Loucy (cell line): ENCODE results near the gene MAP3K15.

Experiments
- H2AFZ ChIP-seq: fragments of 200-600 bp; sonication (generic); 2 replicates; pipeline ENCODE4 v1.6.0; 2016; ENCODE audit warnings: antibody characterized with exemption, mild to moderate bottlenecking, low read length, moderate library complexity
- H3F3A ChIP-seq: fragments of 200-600 bp; 2 replicates; pipeline ENCODE4 v1.6.0; 2016; ENCODE audit warnings: antibody characterized with exemption, low read depth, mild to moderate bottlenecking
- H3K27me3 ChIP-seq: fragments of 200-600 bp; sonication (generic); 2 replicates; pipeline ENCODE4 v1.6.1; 2014; ENCODE audit warnings: low read length, mild to moderate bottlenecking; ENCODE audit not compliant: insufficient read depth, poor library complexity, severe bottlenecking
- H3K36me3 ChIP-seq: fragments of 200-600 bp; sonication (generic); 2 replicates; pipeline ENCODE4 v1.6.1; 2016; ENCODE audit warnings: low read length; ENCODE audit not compliant: insufficient read depth
- H3K4me1 ChIP-seq: fragments of 200-600 bp; sonication (generic); 2 replicates; pipeline ENCODE4 v1.5.1; 2014; ENCODE audit warnings: low read length, mild to moderate bottlenecking; ENCODE audit not compliant: insufficient read depth, poor library complexity, severe bottlenecking
- H3K4me2 ChIP-seq: fragments of 200-600 bp; sonication (generic); 2 replicates; pipeline ENCODE4 v1.6.0; 2014; ENCODE audit warnings: antibody characterized with exemption, low read length, low read depth, mild to moderate bottlenecking; ENCODE audit not compliant: poor library complexity, severe bottlenecking
- H3K4me3 ChIP-seq: fragments of 200-600 bp; sonication (generic); 2 replicates; pipeline ENCODE4 v1.5.1; 2014; ENCODE audit warnings: low read length, mild to moderate bottlenecking, mixed read lengths; ENCODE audit not compliant: poor library complexity, severe bottlenecking
- H3K79me2 ChIP-seq: fragments of 200-600 bp; sonication (generic); 2 replicates; pipeline ENCODE4 v1.6.1; 2014; ENCODE audit warnings: low read length; ENCODE audit not compliant: insufficient read depth
- H3K9ac ChIP-seq: fragments of 200-600 bp; sonication (generic); 2 replicates; pipeline ENCODE4 v1.6.0; 2014; ENCODE audit warnings: mild to moderate bottlenecking, low read depth, low read length, moderate library complexity; ENCODE audit not compliant: poor library complexity, severe bottlenecking
- H3K9me2 ChIP-seq: fragments of 200-600 bp; sonication (generic); replicated peaks from 2 replicates; pipeline ENCODE4 v1.6.1; 2016; ENCODE audit warnings: low read depth, low read length, mixed read lengths
- H3K9me3 ChIP-seq: fragments of 200-600 bp; sonication (generic); 2 replicates; pipeline ENCODE4 v1.6.1; 2014; ENCODE audit warnings: mild to moderate bottlenecking, antibody characterized with exemption, low read length, low read depth; ENCODE audit not compliant: insufficient read depth
- H4K20me1 ChIP-seq: fragments of 200-600 bp; sonication (generic); 2 replicates; pipeline ENCODE4 v1.6.0; 2014; ENCODE audit warnings: antibody characterized with exemption, low read length, mild to moderate bottlenecking; ENCODE audit not compliant: insufficient read depth, poor library complexity, severe bottlenecking
- EZH2phosphoT487 ChIP-seq: fragments of 200-600 bp; IDR thresholded peaks from 2 replicates; pipeline ENCODE4 v1.6.1; 2018; ENCODE audit warnings: antibody characterized with exemption, mild to moderate bottlenecking, moderate library complexity, borderline replicate concordance
- TF ChIP-seq, protein P1 (sequence below): fragments of 200-600 bp; sonication (generic); conservative IDR thresholded peaks from 2 replicates; pipeline ENCODE4 v1.5.1; 2014; ENCODE audit warnings: mild to moderate bottlenecking, antibody characterized with exemption, low read length

The MAP3K15 gene

DNA sequence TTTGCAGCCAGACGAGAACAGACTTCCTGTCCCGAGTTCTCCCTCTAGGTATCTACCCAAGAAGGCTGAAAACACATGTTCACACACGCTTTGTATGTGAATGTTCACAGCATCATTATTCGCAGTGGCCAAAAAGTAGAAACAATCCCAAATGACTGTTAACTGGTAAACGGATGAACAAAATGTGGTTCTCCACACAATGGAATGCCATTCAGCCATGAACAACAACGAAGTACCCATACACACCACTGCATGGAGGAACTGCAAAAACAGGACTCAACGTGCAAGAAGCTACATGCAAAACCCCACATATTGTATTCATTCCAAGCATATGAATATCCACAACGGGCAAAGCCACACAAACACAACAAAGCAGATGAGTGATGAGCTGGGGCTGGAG, 126.6 kb downstream of the MAP3K15 start:
- no peaks in the 10 kb centered on the region for H4K20me1 ChIP-seq
- no peaks in the 10 kb centered on the region for H3F3A ChIP-seq
- H3K79me2 ChIP-seq: no peaks in the 10 kb centered on the region
- H3K9me3 ChIP-seq: no peaks in the 10 kb centered on the region
- H3K27me3 ChIP-seq: no peaks in the 10 kb centered on the region
- no peaks in the 10 kb centered on the region for H3K36me3 ChIP-seq
- no peak for TF ChIP-seq EZH2phosphoT487
- TF ChIP-seq, protein P1, sequence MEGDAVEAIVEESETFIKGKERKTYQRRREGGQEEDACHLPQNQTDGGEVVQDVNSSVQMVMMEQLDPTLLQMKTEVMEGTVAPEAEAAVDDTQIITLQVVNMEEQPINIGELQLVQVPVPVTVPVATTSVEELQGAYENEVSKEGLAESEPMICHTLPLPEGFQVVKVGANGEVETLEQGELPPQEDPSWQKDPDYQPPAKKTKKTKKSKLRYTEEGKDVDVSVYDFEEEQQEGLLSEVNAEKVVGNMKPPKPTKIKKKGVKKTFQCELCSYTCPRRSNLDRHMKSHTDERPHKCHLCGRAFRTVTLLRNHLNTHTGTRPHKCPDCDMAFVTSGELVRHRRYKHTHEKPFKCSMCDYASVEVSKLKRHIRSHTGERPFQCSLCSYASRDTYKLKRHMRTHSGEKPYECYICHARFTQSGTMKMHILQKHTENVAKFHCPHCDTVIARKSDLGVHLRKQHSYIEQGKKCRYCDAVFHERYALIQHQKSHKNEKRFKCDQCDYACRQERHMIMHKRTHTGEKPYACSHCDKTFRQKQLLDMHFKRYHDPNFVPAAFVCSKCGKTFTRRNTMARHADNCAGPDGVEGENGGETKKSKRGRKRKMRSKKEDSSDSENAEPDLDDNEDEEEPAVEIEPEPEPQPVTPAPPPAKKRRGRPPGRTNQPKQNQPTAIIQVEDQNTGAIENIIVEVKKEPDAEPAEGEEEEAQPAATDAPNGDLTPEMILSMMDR: no peak
- no peak overlapping the region for H3K4me2 ChIP-seq
- no peak overlapping the region for H3K4me3 ChIP-seq
- no peak overlapping the region for H3K9ac ChIP-seq
- H2AFZ ChIP-seq: no peak overlapping the region
- H3K9me2 ChIP-seq: no peaks in the 10 kb centered on the region
- no peaks in the 10 kb centered on the region for H3K4me1 ChIP-seq

- Histone ChIP-seq H3K4me3 (no peak overlapping the region), H3K36me3 (no peaks in the 10 kb centered on the region), H3K27me3 (no peaks in the 10 kb centered on the region), H3K9ac (no peak overlapping the region), H3K9me3 (no peaks in the 10 kb centered on the region), H3K4me2 (no peak overlapping the region), H3F3A (no peaks in the 10 kb centered on the region), H4K20me1 (no peaks in the 10 kb centered on the region), H3K4me1 (no peaks in the 10 kb centered on the region), H3K9me2 (no peaks in the 10 kb centered on the region), H2AFZ (no peak overlapping the region), H3K79me2 (no peaks in the 10 kb centered on the region)
- TF ChIP-seq EZH2phosphoT487: no peak
- TF ChIP-seq, protein P1: no peak
Measured at GRCh38 chrX:19388064-19388679, 127.1 kb downstream of the MAP3K15 start.

DNA sequence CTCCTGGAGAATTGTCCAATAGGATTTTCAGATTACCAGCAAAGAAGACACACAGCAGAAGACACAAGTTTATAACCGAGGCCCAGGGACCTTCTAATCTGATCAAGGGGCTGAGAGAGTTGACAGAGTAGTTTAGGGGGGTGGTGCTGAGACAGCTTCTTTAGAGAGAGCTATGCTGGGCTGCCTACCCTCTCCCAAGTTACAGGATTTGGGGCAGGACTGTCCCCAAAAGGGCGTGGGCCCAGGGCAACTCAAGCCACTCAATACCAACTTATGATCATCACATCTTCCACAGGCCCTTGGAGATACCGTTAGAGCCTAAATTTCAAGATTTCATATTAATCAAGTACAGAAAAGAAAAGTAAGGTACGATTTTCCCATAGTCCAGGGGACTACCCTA, 128.6 kb downstream of the MAP3K15 start:
- Histone ChIP-seq H3K27me3 (no peaks in the 10 kb centered on the region), H2AFZ (no peak overlapping the region), H3F3A (no peaks in the 10 kb centered on the region), H3K4me1 (no peaks in the 10 kb centered on the region), H3K9me3 (no peaks in the 10 kb centered on the region), H3K36me3 (no peaks in the 10 kb centered on the region), H3K9ac (no peak overlapping the region), H3K4me2 (no peak overlapping the region), H3K79me2 (no peaks in the 10 kb centered on the region), H3K9me2 (no peaks in the 10 kb centered on the region), H3K4me3 (no peak overlapping the region), H4K20me1 (no peaks in the 10 kb centered on the region)
- TF ChIP-seq EZH2phosphoT487: no peak
- TF ChIP-seq, protein P1: no peak
